Measurements from ENCODE around the gene RFLNA.

RFLNA gene

DNA sequence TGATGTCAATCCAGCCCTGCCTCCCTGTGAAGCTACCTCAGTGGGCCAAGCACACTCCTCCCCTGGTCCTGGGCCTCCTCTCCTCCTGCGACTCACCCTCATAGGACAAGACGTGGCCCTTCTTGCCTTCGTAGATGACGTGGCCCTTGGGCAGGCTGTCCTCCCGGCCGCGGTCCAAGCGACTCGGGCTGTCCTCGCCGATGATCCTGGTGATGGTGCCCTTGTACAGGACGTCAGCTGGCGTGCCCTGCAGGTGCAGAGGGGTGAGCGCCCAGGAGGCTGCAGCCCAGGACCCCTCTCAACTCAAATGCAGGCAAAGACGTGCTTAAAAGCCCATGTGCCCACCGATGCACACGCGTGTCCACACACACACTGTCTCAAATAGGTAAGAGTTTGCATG lies 55.6 kb downstream of the RFLNA start:
- TF ChIP-seq, protein P1, sequence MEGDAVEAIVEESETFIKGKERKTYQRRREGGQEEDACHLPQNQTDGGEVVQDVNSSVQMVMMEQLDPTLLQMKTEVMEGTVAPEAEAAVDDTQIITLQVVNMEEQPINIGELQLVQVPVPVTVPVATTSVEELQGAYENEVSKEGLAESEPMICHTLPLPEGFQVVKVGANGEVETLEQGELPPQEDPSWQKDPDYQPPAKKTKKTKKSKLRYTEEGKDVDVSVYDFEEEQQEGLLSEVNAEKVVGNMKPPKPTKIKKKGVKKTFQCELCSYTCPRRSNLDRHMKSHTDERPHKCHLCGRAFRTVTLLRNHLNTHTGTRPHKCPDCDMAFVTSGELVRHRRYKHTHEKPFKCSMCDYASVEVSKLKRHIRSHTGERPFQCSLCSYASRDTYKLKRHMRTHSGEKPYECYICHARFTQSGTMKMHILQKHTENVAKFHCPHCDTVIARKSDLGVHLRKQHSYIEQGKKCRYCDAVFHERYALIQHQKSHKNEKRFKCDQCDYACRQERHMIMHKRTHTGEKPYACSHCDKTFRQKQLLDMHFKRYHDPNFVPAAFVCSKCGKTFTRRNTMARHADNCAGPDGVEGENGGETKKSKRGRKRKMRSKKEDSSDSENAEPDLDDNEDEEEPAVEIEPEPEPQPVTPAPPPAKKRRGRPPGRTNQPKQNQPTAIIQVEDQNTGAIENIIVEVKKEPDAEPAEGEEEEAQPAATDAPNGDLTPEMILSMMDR (IDR thresholded peaks at IDR 0.05; ENCODE audit: control extremely low read depth, extremely low read depth, low read depth, missing control alignments): no peak
- ChIA-PET POLR2A (no interaction called here), CTCF (no interaction called here)
- no peak for DNase-seq (ENCODE audit: extremely low spot score)

DNA sequence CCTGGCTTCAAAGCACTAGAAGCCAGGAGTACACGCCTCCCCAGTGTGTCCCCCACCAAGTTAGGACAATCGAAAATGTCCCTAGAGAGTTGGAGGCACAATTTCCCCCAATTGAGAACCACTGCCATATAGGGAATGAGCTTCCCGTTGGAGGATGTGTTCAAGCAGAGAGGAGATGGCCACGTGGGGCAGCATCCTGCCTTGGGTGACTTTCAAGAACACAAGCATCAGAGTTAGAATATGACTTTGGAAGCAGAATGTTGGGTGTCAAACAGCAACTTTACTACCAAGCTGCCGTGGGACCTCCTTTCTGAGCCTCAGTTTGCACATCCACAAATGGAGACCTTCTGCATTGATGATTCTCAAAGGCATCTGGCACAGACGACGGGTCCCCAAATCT lies 56.5 kb downstream of the RFLNA start:
- DNase-seq (ENCODE audit: extremely low spot score): no peak
- CTCF ChIA-PET: interaction anchor here (1.0 to 1.7 kb wide), 4 partner anchors 10 to 315 kb away, joined by 3 to 4 read pairs (median 4); no protein-coding TSS in a partner anchor
- TF ChIP-seq, protein P1 (IDR thresholded peaks at IDR 0.05; ENCODE audit: control extremely low read depth, extremely low read depth, low read depth, missing control alignments): no peak
- POLR2A ChIA-PET: no interaction called here

DNA sequence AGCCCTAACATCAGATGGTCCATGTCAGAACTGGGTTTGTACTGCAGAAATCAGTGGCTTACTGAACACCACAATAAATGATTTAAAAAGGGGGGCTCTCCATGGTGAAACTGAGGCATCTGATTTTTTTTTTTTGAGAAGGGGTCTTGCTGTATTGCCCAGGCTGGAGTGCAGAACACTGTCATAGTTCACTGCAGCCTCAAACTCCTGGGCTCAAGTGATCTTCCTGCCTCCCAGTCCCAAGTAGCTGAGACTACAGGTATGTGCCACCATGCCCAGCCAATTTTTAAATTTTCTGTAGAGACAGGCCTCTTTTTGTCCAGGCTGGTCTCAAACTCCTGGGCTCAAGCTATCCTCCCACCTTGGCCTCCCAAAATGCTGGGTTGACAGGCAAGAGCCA lies 57.4 kb downstream of the RFLNA start:
- ChIA-PET CTCF (interaction anchor here (1.0 to 1.7 kb wide), 3 partner anchors 9 to 56 kb away, joined by 3 to 4 read pairs (median 3); no protein-coding TSS in a partner anchor), POLR2A (no interaction called here)
- TF ChIP-seq, protein P1 (IDR thresholded peaks at IDR 0.05; ENCODE audit: control extremely low read depth, extremely low read depth, low read depth, missing control alignments): no peak

DNA sequence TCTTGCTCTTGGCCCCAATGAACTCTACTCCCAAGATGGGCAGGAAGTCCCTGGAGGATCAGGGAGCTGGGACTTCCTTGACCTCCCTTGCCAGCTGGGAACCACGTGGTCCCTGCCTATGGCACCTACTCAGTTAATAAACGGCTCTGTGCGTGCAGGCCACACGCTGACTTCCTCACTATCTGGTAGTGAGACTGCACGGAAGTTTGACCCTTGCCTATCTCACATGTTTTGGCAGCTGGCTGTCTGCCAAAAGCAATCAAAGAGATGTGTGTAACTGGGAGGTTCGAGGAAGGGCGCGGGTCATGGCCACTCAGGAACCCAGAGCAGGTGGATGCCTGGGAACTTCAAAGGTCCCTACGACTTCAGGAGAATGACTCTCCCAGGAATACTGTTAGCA lies 57.9 kb downstream of the RFLNA start:
- CTCF ChIA-PET: interaction anchor here (1.2 to 1.7 kb wide), 3 partner anchors 8 to 414 kb away, joined by 3 to 5 read pairs (median 4); no protein-coding TSS in a partner anchor
- TF ChIP-seq, protein P1 (IDR thresholded peaks at IDR 0.05; ENCODE audit: control extremely low read depth, extremely low read depth, low read depth, missing control alignments): no peak
- DNase-seq (ENCODE audit: extremely low spot score): no peak
- POLR2A ChIA-PET: no interaction called here

More for the DNA sequence above, 57.4 kb downstream of the RFLNA start:
- no peak for DNase-seq (ENCODE audit: extremely low spot score)

DNA sequence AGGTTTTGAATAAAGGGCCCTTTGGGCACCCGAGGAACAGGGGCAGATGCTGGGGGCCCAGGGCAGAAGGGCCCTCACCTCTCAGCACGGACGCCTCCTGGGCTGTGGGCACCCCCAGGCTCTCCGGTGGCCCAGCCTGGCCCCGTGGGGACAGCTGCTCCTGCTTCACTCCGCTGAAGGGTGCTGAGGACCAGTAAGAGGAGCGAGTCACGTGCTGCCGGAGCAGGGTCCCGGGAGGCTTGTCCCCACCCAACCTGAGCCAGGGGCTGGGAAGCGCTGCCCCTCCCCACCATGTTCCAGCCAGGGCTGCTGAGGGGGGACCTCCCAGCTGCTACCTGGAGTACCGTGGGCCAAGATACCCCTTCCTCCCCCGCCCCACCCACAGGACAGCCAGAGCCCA lies 59.5 kb downstream of the RFLNA start:
- no peak for DNase-seq (ENCODE audit: extremely low spot score)
- ChIA-PET CTCF (interaction anchor here (1.2 to 1.7 kb wide), 2 partner anchors 45 to 412 kb away, joined by 3 to 5 read pairs; no protein-coding TSS in a partner anchor), POLR2A (no interaction called here)
- TF ChIP-seq, protein P1 (IDR thresholded peaks at IDR 0.05; ENCODE audit: control extremely low read depth, extremely low read depth, low read depth, missing control alignments): no peak

DNA sequence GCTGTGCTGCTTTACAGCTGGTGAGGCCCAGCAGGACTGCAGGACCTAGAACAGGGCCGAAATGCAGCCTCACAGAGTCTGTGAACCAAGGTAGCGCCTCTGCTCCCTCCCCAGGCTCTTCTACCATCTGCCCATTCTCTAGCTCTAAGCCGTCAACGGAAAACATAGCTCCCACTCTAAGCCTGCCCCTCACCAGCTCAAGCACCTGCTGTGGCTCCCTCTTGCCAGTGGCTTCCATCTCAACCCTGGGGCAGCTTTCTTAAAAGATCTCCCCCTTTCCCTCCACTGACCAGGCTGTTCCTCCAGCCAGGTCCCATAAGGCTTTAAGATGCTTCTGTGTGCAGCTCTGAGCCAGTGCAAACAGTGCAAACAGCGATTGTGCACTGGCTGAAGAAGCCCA lies 61.3 kb downstream of the RFLNA start:
- POLR2A ChIA-PET: no interaction called here

More for the DNA sequence above, 61.3 kb downstream of the RFLNA start:
- CTCF ChIA-PET: interaction anchor here (0.6 to 1.0 kb wide), 2 partner anchors 9 to 16 kb away, joined by 3 read pairs; no protein-coding TSS in a partner anchor
- DNase-seq (ENCODE audit: extremely low spot score): no peak
- TF ChIP-seq, protein P1 (IDR thresholded peaks at IDR 0.05; ENCODE audit: control extremely low read depth, extremely low read depth, low read depth, missing control alignments): no peak

All from GM10248 (cell line).